HUES6 (cell line): ENCODE measurements around the gene LDB2.

ENCODE experiments used
- H3K27ac ChIP-seq: 2 replicates; pipeline ENCODE4 v1.7.0; 2013; ENCODE audit warnings: low read depth, mild to moderate bottlenecking, low read length, inconsistent platforms
- H3K27me3 ChIP-seq: 2 replicates; pipeline ENCODE4 v1.6.1; 2013; ENCODE audit warnings: low read length; ENCODE audit not compliant: control insufficient read depth, insufficient read depth
- H3K36me3 ChIP-seq: 2 replicates; pipeline ENCODE4 v1.6.1; 2013; ENCODE audit warnings: low read length; ENCODE audit not compliant: control insufficient read depth, insufficient read depth
- H3K4me1 ChIP-seq: 2 replicates; pipeline ENCODE4 v1.6.1; 2013; ENCODE audit warnings: low read length; ENCODE audit not compliant: control insufficient read depth, insufficient read depth
- H3K4me3 ChIP-seq: 2 replicates; pipeline ENCODE4 v1.5.1; 2013; ENCODE audit warnings: low read depth, low read length
- H3K9ac ChIP-seq: one replicate; pipeline ENCODE4 v1.6.1; 2013; ENCODE audit warnings: mild to moderate bottlenecking, low read length
- H3K9me3 ChIP-seq: 2 replicates; pipeline ENCODE4 v1.6.1; 2013; ENCODE audit warnings: low read depth, low read length; ENCODE audit not compliant: control insufficient read depth, insufficient read depth

The LDB2 gene

DNA sequence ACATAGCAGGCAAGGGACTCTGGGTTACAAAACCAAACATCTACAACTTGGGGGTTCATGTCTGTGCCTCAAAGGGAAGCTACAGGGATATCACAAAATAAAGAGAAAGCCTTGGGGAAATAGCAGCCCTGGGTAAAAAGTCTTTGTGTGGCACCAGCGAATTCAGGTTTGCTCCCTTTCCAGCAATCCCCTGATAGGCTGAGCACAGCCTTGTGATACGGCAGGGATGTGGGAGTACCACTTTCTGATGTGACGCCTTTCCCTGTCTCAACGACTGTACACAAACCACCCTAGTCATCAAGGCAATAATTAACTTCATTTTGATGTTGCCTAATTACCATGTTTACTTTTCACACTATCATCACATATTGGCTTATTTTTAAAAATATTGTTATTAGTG is 164.9 kb downstream of the LDB2 start:
- Histone ChIP-seq H3K9me3 (no peaks in the 10 kb centered on the region), H3K27me3 (no peaks in the 10 kb centered on the region), H3K27ac (no peak overlapping the region), H3K4me3 (no peak overlapping the region), H3K4me1 (peaks cover 36% of the 10 kb centered on the region), H3K9ac (no peak overlapping the region), H3K36me3 (no peaks in the 10 kb centered on the region)

DNA sequence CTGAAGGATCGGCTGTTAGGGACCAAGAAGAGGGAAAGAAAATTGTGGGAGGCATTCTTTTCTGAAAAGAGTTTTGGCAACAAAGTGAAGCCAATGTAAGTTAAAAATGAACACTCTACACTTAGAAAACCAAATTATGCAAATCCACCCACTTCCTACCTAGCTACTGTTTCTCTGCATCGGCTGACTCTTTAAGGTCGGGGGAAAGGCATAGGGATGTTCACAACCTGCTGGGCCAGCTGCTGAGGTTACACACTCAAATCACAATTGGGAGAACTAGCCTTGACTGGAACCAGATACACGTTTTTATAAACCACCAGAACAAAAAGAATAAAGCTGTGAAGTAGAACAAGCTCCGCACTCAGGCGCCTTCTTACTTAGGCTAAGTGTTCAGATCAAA is 165.7 kb downstream of the LDB2 start:
- Histone ChIP-seq H3K9me3 (no peaks in the 10 kb centered on the region), H3K4me1 (peaks cover 36% of the 10 kb centered on the region), H3K27me3 (no peaks in the 10 kb centered on the region), H3K4me3 (no peak overlapping the region), H3K27ac (no peak overlapping the region), H3K9ac (no peak overlapping the region), H3K36me3 (no peaks in the 10 kb centered on the region)

DNA sequence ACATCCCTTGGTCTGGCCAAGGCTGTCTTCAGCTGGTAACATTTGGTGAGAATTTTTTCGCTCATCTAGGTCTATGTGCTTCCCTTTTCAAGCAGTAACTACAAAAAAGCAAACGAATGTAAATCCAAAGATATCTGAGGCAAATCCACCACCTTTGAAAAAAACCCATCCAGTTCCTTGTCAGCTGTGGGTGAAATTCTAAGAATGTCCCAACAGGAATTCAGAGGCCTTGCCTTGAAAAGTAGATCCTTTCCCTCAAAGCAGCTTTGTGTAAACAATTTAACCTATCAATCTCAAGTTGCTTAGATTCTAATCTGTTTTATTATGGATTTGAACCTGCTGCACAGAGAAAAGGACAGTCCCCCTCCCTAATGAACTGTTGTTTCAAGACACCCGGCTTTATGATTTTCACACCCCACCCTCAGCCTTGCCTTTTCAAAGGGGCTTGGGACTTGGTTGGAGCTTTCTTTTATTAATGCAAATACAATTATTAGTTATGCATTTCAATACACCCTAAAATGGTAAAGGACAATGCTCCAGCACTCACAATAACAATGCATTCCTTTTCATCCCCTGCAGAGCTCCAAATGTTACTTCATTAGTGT is 166.6 kb downstream of the LDB2 start:
- Histone ChIP-seq H3K36me3 (no peaks in the 10 kb centered on the region), H3K9me3 (no peaks in the 10 kb centered on the region), H3K4me1 (peaks cover 36% of the 10 kb centered on the region), H3K27ac (no peak overlapping the region), H3K4me3 (no peak overlapping the region), H3K27me3 (no peaks in the 10 kb centered on the region), H3K9ac (no peak overlapping the region)

DNA sequence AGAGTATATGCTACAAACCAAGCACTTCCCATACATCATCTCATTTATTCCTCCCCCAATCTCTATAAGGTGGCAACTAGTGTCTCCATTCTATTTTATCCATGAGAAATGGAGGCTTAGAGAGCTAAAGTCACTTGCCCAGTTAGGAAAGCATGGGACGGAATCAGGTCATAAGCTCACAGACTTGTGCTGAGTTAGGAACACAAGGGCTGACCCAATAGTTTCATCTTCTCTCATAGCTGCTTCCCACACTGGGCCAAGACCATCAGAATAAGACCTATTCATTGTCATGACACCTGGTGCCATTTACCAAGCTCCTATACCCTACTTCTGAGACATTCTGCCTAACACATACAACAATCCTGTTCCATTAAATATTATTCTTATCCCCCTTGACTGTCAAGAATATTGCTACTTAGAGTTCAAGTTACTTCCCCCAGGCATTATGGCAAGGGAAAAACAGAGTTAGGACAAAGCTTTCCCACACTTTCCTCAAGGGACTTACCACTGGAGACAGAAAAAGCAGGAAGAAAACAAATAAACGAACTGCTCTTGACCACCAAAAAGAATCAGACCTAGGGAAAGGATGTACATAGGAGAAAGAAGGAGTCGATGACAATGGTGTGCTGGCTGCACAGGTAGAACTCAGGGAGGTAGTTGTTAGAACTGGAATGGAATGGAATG is 167.8 kb downstream of the LDB2 start:
- H3K27ac ChIP-seq: no peak overlapping the region
- H3K9ac ChIP-seq: no peak overlapping the region
- H3K4me3 ChIP-seq: no peak overlapping the region
- no peaks in the 10 kb centered on the region for H3K9me3 ChIP-seq
- no peaks in the 10 kb centered on the region for H3K27me3 ChIP-seq
- H3K36me3 ChIP-seq: no peaks in the 10 kb centered on the region
- H3K4me1 ChIP-seq: peaks cover 36% of the 10 kb centered on the region

DNA sequence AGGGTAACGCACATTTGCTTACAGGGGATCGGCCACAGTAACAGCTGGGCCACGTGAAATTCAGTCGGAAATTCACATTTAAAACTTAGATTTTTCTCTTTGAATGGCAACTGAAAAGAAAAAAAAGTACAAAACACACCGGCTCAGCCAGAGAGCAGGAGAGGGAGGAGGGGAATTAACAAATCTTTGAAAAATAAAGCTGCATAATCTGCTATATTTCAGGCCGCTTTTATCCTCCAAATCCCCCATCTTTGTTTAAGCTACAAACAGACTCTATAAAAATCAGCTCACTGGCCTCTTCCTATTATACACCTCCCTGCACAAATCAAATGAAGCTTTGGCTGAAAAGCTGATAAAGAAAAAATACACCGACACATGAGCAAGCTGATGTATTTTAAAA is 169.1 kb downstream of the LDB2 start:
- no peak overlapping the region for H3K4me3 ChIP-seq
- no peaks in the 10 kb centered on the region for H3K27me3 ChIP-seq
- H3K27ac ChIP-seq: no peak overlapping the region
- H3K36me3 ChIP-seq: no peaks in the 10 kb centered on the region
- no peak overlapping the region for H3K9ac ChIP-seq
- H3K4me1 ChIP-seq: peaks cover 36% of the 10 kb centered on the region
- peaks cover under 1% of the 10 kb centered on the region; the same call in 1 of the 2 replicates for H3K9me3 ChIP-seq

DNA sequence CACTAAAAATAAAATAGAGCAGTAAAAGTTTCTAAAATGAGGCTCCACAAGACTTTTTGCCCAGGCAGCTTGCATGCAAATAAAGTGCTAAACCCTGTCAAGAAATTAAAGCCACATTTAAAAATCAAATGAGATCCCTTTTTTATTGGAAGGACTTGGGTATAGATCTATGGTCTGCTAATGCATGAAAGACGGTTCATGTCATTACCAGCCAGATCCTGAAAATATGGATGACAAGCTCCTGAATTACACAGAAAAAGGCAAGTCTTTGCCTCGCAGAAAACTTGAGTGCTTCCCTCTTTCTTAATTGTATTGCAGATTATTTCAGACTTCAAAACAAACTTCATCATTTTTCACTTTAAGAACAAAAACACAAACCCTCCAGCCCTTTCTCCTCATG is 169.6 kb downstream of the LDB2 start:
- no peak overlapping the region for H3K4me3 ChIP-seq
- no peaks in the 10 kb centered on the region for H3K27me3 ChIP-seq
- no peaks in the 10 kb centered on the region for H3K36me3 ChIP-seq
- H3K9ac ChIP-seq: no peak overlapping the region
- H3K9me3 ChIP-seq: peaks cover 2% of the 10 kb centered on the region; the same call in 1 of the 2 replicates
- H3K4me1 ChIP-seq: peaks cover 36% of the 10 kb centered on the region
- no peak overlapping the region for H3K27ac ChIP-seq

DNA sequence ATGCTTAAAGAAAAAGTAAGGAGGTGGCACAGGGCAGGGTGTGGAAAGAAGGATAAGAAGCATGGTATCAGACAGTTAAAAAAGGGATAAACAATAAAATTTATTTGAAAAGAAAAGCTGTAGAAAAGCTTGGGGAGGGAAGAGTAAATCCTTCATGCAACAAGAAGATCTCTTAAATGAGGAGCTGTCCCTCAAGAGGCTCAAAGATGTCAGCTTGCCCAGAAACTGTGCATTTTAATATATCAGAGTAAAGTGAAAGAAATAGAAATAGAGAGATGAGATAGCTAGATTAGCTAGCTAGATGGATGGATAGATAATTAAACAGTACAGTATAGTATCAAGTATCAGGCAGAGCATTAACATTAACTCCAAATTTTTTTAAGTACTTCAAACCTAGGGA is 170.3 kb downstream of the LDB2 start:
- Histone ChIP-seq H3K4me1 (peaks cover 36% of the 10 kb centered on the region), H3K27me3 (no peaks in the 10 kb centered on the region), H3K4me3 (no peak overlapping the region), H3K9me3 (peaks cover 9% of the 10 kb centered on the region; the same call in 1 of the 2 replicates), H3K36me3 (no peaks in the 10 kb centered on the region), H3K27ac (no peak overlapping the region), H3K9ac (no peak overlapping the region)

DNA sequence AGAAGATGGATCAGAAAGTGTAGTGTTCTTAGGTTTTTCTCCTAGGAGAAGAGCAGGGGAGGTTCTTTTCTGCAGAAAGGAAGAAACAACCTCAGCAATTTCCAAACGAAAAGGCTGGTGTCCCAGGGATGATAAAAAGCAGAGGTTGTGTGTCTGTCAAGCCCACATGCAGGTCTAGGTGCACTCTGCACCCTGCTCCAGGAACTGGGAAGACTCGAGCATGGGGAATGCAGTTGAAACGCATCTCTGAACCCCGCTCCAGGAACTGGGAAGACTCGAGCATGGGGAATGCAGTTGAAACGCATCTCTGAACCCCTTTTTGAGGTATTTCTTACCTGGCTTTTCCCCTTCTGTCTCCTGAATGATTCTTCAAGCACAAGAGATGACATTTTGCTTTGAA is 171.2 kb downstream of the LDB2 start:
- Histone ChIP-seq H3K36me3 (no peaks in the 10 kb centered on the region), H3K27ac (no peak overlapping the region), H3K9me3 (peaks cover 9% of the 10 kb centered on the region; the same call in 1 of the 2 replicates), H3K27me3 (no peaks in the 10 kb centered on the region), H3K4me1 (peaks cover 27% of the 10 kb centered on the region), H3K4me3 (no peak overlapping the region), H3K9ac (no peak overlapping the region)

DNA sequence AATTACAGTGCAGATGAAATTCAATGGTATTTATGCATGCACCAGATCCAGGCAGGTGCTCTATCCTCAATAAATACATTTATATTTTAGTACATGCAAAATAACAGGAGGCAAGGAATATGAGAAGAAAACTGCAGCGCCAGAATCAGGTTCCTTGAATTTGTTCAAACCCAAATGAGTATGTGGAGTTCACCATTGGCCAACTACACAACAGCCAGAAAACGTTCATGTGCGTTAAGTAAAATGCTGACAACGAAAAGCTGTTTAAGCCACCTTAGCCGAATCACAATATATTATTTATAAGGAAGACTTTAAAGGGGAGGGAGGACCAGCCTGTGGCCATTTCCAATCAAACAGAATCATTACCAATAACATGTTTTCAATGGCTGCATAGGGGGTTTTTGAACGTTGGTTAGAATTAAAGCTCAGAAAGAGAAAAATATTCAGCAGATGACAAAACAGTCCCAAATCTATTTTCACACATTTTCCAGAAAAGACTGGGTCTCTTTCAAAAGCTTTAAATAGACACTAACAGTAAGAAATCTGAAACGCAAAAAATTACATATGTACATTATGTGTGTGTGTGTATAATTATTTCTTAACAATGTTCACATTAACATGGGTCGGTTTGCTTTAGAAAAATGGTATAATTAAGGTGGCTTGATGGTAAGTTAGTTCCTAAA is 171.9 kb downstream of the LDB2 start:
- no peak overlapping the region for H3K9ac ChIP-seq
- H3K27me3 ChIP-seq: no peaks in the 10 kb centered on the region
- H3K9me3 ChIP-seq: peaks cover 9% of the 10 kb centered on the region; the same call in 1 of the 2 replicates
- H3K4me3 ChIP-seq: no peak overlapping the region
- no peaks in the 10 kb centered on the region for H3K36me3 ChIP-seq
- H3K4me1 ChIP-seq: peaks cover 20% of the 10 kb centered on the region
- H3K27ac ChIP-seq: no peak overlapping the region

DNA sequence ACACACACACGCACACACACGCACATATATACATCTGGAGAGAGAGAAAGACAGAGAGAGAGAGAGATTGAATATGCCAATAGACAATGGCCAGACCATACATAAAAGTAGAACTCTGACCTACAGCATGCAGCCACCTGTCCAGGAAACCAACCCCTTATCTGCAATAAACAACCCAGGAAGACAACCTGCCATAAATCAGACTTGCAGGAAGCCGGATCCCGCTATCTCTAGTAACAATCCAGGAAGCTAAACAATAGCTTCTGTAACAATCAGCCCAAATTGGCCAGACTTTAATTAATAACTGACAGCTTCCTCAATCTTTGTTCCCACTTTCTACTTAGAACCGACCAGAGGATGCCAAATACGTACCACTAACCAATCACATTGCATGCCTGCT is 173.2 kb downstream of the LDB2 start:
- no peak overlapping the region for H3K4me3 ChIP-seq
- no peaks in the 10 kb centered on the region for H3K27me3 ChIP-seq
- no peak overlapping the region for H3K27ac ChIP-seq
- H3K9ac ChIP-seq: no peak overlapping the region
- peaks cover 9% of the 10 kb centered on the region; the same call in 1 of the 2 replicates for H3K9me3 ChIP-seq
- H3K4me1 ChIP-seq: peaks cover 16% of the 10 kb centered on the region
- no peaks in the 10 kb centered on the region for H3K36me3 ChIP-seq

DNA sequence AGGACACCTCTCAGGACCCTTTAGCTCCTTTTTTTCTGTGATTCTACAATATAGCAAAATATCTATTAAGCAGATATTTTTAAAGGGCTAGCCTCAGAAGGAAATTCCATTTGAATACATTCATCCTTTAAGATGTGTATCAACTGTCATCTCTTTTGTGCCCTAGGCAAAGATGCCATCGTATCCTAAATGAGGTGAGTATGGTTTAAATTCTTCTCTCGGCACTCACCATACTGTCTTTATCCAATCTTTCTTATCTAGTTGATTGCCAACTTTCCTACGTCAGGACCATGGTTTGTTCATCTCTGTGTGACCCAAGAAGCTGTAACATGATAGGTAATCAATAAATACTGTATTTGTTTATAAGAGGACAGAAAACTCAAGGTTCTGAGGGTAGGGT is 176.0 kb downstream of the LDB2 start:
- Histone ChIP-seq H3K9me3 (peaks cover 9% of the 10 kb centered on the region; the same call in 1 of the 2 replicates), H3K4me1 (no peaks in the 10 kb centered on the region), H3K27me3 (no peaks in the 10 kb centered on the region), H3K27ac (no peak overlapping the region), H3K4me3 (no peak overlapping the region), H3K9ac (no peak overlapping the region), H3K36me3 (no peaks in the 10 kb centered on the region)
